ENCODE results near the gene CKAP5.

GRCh38 chr11:46836870-46837269 is 9.2 kb downstream of the CKAP5 start:
- no peak for TF ChIP-seq CTCF (IDR thresholded peaks at IDR 0.05)
- TF ChIP-seq POLR2A (IDR thresholded peaks at IDR 0.05): no peak
